Endothelial cell of umbilical vein (primary cell): ENCODE results near the gene HOXA13. TPM values are rescaled to one million over a fixed set of nuclear protein-coding genes. Genes with fewer than 3 reads are reported as not detected.
A peak's percentile ranks its signal among the peaks of the same experiment; 100 is the strongest.

Experiments used
- BruUV-seq: library from RNA; stranded (reverse); fragments of 400-500 nt; replicated peaks from 2 replicates; lab custom pipeline; 2021; lab: Mats Ljungman, UMichigan
- CTCF ChIA-PET: fragments of 300-600, 350-600 bp; sonication (Branson Sonifier 250); formaldehyde crosslinking; loops from one replicate; lab custom pipeline; 2021; ENCODE audit warnings: antibody characterized with exemption, inconsistent platforms; lab: Charles Lee
- POLR2A ChIA-PET: fragments of 300-600, 350-600 bp; sonication (Branson Sonifier 250); formaldehyde crosslinking; loops from one replicate; lab custom pipeline; 2021; ENCODE audit warnings: antibody characterized with exemption, inconsistent platforms; lab: Charles Lee
- DNase-seq: peaks from one replicate; pipeline ENCODE4 v3.0.0-alpha.2; 2011; ENCODE audit warnings: low read depth, low spot score
- FAIRE-seq: peaks from 2 replicates; lab custom pipeline; 2011; peaks lifted over from hg19 to GRCh38; lab: Jason Lieb, UNC
- H2AFZ ChIP-seq: 2 replicates; pipeline ENCODE4 v1.6.0; 2012; ENCODE audit warnings: low read depth, low read length, control low read depth, inconsistent platforms
- H3K27ac ChIP-seq: 2 replicates; pipeline ENCODE4 v1.5.1; 2011; ENCODE audit warnings: low read depth, mild to moderate bottlenecking, control low read depth, low read length, moderate library complexity; ENCODE audit not compliant: insufficient read depth
- H3K27me3 ChIP-seq, 2 experiments: 2 replicates each; pipeline versions ENCODE4 v1.6.0 to v1.6.1; 2011; ENCODE audit warnings: low read length in 2 of 2, mixed read lengths in 1 of 2; ENCODE audit not compliant: control insufficient read depth in 2 of 2, insufficient read depth in 2 of 2
- H3K36me3 ChIP-seq, 2 experiments: 2 replicates in 1 of 2; 3 replicates in 1 of 2; pipeline ENCODE4 v1.5.1; 2011; ENCODE audit warnings: low read length in 2 of 2, mild to moderate bottlenecking in 1 of 2, moderate library complexity in 1 of 2; ENCODE audit not compliant: control insufficient read depth in 2 of 2, insufficient read depth in 2 of 2; ENCODE audit errors: extremely low read depth in 1 of 2
- H3K4me1 ChIP-seq: 3 replicates; pipeline ENCODE4 v1.5.1; 2011; ENCODE audit warnings: mild to moderate bottlenecking, low read length; ENCODE audit not compliant: control insufficient read depth, insufficient read depth; ENCODE audit errors: extremely low read depth
- H3K4me2 ChIP-seq: 2 replicates; pipeline ENCODE4 v1.6.1; 2011; ENCODE audit warnings: low read length, control low read depth, mixed read lengths; ENCODE audit not compliant: insufficient read depth
- H3K4me3 ChIP-seq, 3 experiments: fragments of 200-600 bp in 1 of 3; sonication (generic), shearing (Covaris generic) in 1 of 3; replicated peaks in 1 of 3; 2 replicates each; pipeline ENCODE4 v1.5.1; 2011 to 2016; ENCODE audit warnings: control low read depth in 3 of 3, low read length in 3 of 3, mild to moderate bottlenecking in 2 of 3, inconsistent platforms in 1 of 3, low read depth in 1 of 3, moderate library complexity in 1 of 3; ENCODE audit not compliant: insufficient read depth in 1 of 3
- H3K79me2 ChIP-seq: 2 replicates; pipeline ENCODE4 v1.6.0; 2012; ENCODE audit warnings: low read length, inconsistent platforms; ENCODE audit not compliant: control insufficient read depth, insufficient read depth
- H3K9ac ChIP-seq: replicated peaks from 2 replicates; pipeline ENCODE3; 2011; ENCODE audit warnings: low read length, control low read depth; ENCODE audit not compliant: insufficient read depth; ENCODE audit errors: extremely low read depth
- H3K9me1 ChIP-seq: replicated peaks from 3 replicates; pipeline ENCODE4 v1.6.0; 2011; ENCODE audit warnings: mild to moderate bottlenecking, low read length; ENCODE audit not compliant: control insufficient read depth, insufficient read depth; ENCODE audit errors: extremely low read depth
- H3K9me3 ChIP-seq: replicated peaks from 2 replicates; pipeline ENCODE4 v1.5.1; 2012; ENCODE audit warnings: low read length, inconsistent platforms; ENCODE audit not compliant: control insufficient read depth, insufficient read depth
- H4K20me1 ChIP-seq: replicated peaks from 2 replicates; pipeline ENCODE3; 2011; ENCODE audit warnings: mild to moderate bottlenecking, low read length; ENCODE audit not compliant: control insufficient read depth, insufficient read depth; ENCODE audit errors: extremely low read depth
- POLR2AphosphoS5 ChIP-seq: IDR thresholded peaks from 2 replicates; pipeline ENCODE4 v1.6.1; 2012; ENCODE audit warnings: low read depth, mild to moderate bottlenecking, control low read depth, low read length, moderate library complexity; ENCODE audit not compliant: insufficient read depth
- dilution Hi-C: fragments of 300-500 bp; cut with MboI; formaldehyde crosslinking; loops from one replicate; pipeline ENCODE4 v1.15.0; 2019; ENCODE audit warnings: low sequenced_read_pairs; ENCODE audit not compliant: extremely low pct_ligation_motif_present
- intact Hi-C: fragments of 100-400 bp; cut with micrococcal nuclease; formaldehyde crosslinking; loops from one replicate; pipeline ENCODE4 v1.10.0; 2022
- polyA plus RNA-seq, 4 experiments: library from polyadenylated mRNA; depleted of rRNA in 3 of 4; stranded (reverse) in 3 of 4; unstranded in 1 of 4; fragments of >200 nt; gene quantifications; 2 replicates each; pipeline versions ENCODE4 v1.2.1 to v1.2.3, GENCODE V29; 2011 to 2012; ENCODE audit warnings: missing spikeins in 1 of 4
- total RNA-seq: library from RNA; stranded (reverse); gene quantifications from 2 replicates; pipeline ENCODE4 v1.2.3, GENCODE V29; 2021
- TF ChIP-seq, protein P1 (sequence below), 2 donors: IDR thresholded peaks; 1 replicate in 1 of 2; 2 replicates in 1 of 2; pipeline ENCODE4 v1.5.1; 2011; ENCODE audit warnings: low read length in 2 of 2, mild to moderate bottlenecking in 2 of 2, moderate library complexity in 2 of 2, control low read depth in 1 of 2, inconsistent platforms in 1 of 2, low read depth in 1 of 2; ENCODE audit not compliant: insufficient read depth in 1 of 2; ENCODE audit errors: extremely low read depth in 1 of 2

Gene HOXA13
- total and polyA plus RNA-seq, 2 donors (not counting 3 experiments of a cell fraction or from before 2014, with no cell fraction given) = 0.22 TPM; not detected in 1

- POLR2A ChIA-PET = no interaction called here
- no TSS peak for BruUV-seq
- peaks cover 80% of the 10 kb centered on the region for H3K79me2 ChIP-seq
- peak overlapping the region; percentile 91 for H3K4me2 ChIP-seq
- no peak for TF ChIP-seq POLR2AphosphoS5
- TF ChIP-seq, protein P1, sequence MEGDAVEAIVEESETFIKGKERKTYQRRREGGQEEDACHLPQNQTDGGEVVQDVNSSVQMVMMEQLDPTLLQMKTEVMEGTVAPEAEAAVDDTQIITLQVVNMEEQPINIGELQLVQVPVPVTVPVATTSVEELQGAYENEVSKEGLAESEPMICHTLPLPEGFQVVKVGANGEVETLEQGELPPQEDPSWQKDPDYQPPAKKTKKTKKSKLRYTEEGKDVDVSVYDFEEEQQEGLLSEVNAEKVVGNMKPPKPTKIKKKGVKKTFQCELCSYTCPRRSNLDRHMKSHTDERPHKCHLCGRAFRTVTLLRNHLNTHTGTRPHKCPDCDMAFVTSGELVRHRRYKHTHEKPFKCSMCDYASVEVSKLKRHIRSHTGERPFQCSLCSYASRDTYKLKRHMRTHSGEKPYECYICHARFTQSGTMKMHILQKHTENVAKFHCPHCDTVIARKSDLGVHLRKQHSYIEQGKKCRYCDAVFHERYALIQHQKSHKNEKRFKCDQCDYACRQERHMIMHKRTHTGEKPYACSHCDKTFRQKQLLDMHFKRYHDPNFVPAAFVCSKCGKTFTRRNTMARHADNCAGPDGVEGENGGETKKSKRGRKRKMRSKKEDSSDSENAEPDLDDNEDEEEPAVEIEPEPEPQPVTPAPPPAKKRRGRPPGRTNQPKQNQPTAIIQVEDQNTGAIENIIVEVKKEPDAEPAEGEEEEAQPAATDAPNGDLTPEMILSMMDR (IDR thresholded peaks at IDR 0.05; ENCODE audit: extremely low read depth in 1 of 2, insufficient read depth in 1 of 2, low read depth in 1 of 2, low read length in 2 of 2) = no peak
- no peaks in the 10 kb centered on the region for H4K20me1 ChIP-seq
- peaks cover 50% of the 10 kb centered on the region for H3K4me1 ChIP-seq
- peak overlapping the region; percentile 63 to 98 (median 88) for H3K4me3 ChIP-seq
- no peaks in the 10 kb centered on the region for H3K9me3 ChIP-seq
- no peaks in the 10 kb centered on the region for H3K27me3 ChIP-seq
- FAIRE-seq (no peak), DNase-seq (no peak)
- H2AFZ ChIP-seq = no peak overlapping the region
- peak overlapping the region; percentile 91 for H3K27ac ChIP-seq
- H3K9me1 ChIP-seq = no peaks in the 10 kb centered on the region
- H3K36me3 ChIP-seq = peaks cover 3 to 7% of the 10 kb centered on the region in 2 experiments
- intact Hi-C loops (loop anchor here (2.0 to 5.0 kb wide), 5 partner anchors 13 to 1771 kb away; partner anchors contain the start of gene HOXA2), dilution Hi-C loops (loop anchor here (10.0 to 25.0 kb wide), 3 partner anchors 309 to 976 kb away; no protein-coding TSS in a partner anchor)
- CTCF ChIA-PET = interaction anchor here (0.6 to 4.6 kb wide), 8 partner anchors 13 to 798 kb away, joined by 3 to 145 read pairs (median 38); partner anchors contain the start of genes HOXA10 and HOXA3
- peak overlapping the region; percentile 85 for H3K9ac ChIP-seq
Observed at GRCh38 chr7:27163288-27164044, 36.4 kb downstream of the HOXA13 start.
